ENCODE measurements around the gene DNASE1L1.

Gene DNASE1L1

DNA sequence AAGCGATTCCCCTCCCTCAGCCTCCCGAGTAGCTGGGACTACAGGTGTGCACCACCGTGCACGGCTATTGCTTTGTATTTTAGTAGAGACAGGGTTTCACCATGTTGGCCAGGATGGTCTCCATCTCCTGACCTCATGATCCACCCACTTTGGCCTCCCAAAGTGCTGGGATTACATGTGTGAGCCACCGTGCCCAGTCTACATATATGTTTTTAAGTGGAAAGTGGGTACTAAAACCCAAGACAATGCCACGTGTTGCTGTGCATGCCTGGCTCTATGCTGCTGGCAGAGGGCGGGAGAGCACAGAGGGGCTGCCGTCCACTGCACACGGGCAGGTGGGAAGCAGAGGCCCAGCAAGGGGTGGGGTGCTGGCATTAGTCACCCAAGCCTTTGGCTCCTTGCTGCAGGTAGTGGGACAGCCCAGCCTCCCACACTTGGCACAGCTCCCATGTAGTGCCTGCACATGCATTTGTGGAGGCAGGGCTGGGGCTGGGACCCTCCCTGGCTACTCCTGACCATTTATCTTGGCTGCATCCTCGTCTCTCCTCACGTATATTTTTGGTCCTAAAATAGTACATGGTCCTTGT, 26.5 kb downstream of the DNASE1L1 start:
- no peak for DNase-seq

DNA sequence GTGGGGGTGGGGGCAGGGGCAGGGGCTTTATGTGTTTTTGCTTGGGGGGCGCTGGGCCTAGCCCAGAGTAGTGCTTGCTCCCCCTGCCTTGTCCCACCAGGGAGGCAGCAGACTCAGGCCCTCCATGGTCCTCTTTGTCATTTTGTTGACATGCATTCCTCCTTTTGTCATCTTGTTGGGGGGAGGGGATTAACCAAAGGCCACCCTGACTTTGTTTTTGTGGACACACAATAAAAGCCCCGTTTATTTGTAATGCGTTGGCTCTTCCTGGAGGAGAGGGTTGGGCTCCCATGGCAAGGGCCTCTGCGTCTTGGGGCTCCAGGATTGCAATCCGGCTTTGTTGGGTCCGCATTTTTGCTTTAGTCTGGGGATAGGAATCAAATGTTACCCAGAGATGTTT, 27.8 kb downstream of the DNASE1L1 start:
- no peak for DNase-seq

DNA sequence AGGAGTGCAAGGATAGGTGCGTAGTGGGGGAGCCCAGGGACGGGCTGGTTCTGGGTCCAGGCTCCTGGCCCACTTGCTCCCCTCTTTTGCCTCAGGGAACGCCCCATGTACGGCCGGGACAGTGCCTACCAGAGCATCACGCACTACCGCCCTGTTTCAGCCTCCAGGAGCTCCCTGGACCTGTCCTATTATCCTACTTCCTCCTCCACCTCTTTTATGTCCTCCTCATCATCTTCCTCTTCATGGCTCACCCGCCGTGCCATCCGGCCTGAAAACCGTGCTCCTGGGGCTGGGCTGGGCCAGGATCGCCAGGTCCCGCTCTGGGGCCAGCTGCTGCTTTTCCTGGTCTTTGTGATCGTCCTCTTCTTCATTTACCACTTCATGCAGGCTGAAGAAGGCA, 28.3 kb downstream of the DNASE1L1 start:
- no peak for DNase-seq

- no peak for DNase-seq
Measured at GRCh38 chrX:154380153-154380552, 28.9 kb downstream of the DNASE1L1 start.

DNA sequence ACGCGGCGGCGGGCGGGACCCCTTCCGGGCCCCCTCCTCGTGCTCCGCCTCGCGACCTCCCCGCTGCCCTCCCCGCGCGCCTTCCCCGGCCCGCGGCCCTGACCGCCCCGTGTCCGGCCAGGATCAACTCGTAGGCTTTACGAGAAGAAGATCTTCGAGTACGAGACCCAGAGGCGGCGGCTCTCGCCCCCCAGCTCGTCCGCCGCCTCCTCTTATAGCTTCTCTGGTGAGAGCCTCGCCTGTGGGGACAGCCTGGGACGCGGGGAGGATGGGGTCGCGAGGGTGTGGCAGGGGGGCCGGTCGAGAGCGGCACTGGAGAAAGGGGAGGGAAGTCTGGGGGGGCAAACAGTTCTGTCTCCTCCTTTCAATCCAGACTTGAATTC, 29.5 kb downstream of the DNASE1L1 start:
- no peak for DNase-seq

GRCh38 chrX:154378799-154379568, 30.1 kb downstream of the DNASE1L1 start, which contains the start of gene EMD:
EMD (plus strand) TSS chrX:154379295; CDS start chrX:154379485, 190 bp downstream.
- DNase-seq: peak; percentile 92 to 99 (median 94)

DNA sequence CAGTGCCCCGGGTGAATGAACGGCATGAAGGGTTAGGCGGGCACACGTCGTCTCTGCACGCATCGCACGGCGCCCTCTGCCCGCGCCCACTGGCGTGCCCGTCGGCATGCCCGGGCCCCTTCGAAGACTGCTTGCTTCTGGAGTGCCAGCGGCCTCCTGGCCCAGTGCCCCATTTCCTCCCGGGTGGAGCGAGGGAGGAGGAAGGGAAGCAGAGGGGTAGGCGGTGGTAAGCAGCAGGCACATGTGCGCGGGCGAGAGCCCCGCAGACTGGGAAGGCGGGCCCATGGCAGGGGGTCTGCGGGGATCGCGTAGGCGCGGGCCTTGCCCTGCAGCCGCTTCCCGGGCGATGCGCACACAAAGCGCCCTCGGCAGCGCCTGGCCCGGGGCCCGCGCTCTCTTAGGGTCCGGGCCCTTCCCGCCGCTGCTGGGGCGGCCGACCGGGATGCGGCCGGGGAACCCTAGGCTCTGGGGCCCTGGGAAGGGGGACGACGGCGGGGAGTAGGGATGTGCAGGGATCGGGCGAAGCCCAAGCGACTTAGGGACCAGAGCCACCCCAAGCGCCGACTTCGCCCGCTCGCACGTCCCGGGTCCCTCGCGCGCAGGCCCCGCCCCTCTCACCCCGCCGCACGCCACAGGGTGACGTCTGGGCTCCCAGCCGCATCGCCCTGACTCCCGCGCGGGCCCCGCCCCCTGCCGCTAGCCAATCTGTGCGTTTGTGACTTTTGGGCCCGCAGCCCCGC, 30.8 kb downstream of the DNASE1L1 start:
- peak in 2 of 5 donors; percentile 27 to 40 for DNase-seq

GRCh38 chrX:154376774-154377173, 32.3 kb downstream of the DNASE1L1 start:
- no peak for DNase-seq

- DNase-seq: no peak
Measured at GRCh38 chrX:154375156-154375504, 33.9 kb downstream of the DNASE1L1 start.

DNA sequence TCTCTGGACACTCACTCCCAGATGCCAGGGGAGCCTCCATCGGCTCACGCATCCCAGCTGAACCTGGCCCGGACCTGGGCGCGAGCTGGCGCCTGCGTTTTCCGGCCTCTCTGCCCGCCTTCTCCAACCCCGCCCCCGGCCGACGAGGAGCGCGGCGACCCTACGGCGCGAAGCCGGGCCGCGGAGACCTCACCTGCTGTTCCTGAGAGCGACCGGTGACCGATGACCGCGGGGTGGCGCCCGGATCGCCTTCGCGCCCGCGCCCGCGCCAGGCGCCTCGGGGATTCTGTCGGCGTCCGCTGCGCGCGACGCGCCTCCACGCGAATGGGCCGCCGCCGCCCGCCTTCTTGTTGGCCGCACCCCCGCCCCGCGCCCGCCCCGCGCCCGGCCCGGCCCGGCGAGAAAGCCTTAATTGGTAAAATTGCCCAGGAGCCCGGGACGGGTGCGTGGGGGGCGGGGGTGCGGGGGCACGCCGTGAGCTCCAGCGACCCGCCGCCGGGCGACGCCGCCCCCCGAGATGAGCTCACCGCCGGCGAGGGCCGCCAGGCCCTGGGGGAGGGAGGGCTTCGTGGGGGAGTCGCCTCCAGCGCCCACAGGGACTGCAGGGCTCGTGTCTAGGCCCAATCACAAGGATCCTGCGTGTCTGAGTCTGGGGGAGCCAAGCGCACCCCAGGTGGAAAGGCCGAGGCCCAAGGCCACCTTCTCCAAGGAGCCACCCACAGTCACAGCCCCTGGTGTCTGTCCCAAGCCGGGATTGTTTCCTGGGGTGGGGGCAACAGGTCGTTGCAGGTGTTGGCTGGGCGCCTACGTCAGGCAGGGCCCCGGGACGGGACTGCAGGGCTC, 34.5 kb downstream of the DNASE1L1 start, which contains the start of gene FLNA:
TSS of gene FLNA (minus strand) at position 322 of the 843 bp plus-strand sequence. CDS start 3,389 bp downstream, outside the sequence.
- DNase-seq: peak in 1 of 5 donors; percentile 31

DNA sequence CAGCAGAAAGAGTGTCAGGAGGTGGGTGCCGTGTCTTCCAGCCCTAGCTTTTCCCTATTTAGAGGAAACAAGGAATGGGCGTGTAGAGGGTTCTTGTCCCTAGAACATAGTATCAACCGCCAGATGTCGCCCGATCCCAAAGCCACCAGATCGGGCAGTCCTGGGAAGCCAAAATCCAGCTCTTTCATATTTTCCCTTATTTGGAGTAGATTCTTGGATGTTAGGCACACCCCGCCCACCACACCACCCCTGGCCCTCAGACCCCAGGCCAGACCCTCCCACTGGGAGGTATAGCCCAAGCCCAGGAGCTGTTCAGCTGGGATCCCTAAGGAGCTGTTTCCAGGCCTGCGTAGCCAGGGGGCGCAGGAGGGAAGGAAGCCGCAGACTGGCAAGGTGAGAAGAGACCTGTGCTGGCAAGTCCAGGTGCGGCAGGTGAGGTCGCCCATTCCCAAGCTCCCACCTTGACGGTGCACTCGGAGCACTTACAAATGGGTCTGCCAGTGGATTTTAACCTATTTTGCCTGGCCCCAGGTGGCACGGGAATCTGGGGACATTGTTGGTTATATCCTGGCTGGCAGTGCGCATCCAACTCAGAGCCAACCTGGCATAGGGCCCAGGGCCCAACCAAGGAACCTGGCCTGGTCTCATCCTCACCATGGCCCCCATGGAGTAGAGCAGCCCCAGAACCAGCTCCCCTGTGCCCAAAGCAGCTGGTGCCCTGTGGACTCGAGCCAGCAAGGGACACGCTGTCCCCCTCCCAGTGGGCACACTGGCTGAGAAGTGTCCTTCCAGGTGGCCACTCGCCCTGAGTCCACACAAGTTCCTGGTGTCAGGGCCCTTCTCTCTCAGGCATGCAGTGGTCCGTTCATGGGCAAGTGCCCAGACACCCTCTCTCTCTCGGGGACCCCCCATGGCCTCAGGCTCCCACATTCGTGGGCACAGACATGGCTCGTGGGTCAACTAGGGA, 35.4 kb downstream of the DNASE1L1 start:
- no peak for DNase-seq

DNA sequence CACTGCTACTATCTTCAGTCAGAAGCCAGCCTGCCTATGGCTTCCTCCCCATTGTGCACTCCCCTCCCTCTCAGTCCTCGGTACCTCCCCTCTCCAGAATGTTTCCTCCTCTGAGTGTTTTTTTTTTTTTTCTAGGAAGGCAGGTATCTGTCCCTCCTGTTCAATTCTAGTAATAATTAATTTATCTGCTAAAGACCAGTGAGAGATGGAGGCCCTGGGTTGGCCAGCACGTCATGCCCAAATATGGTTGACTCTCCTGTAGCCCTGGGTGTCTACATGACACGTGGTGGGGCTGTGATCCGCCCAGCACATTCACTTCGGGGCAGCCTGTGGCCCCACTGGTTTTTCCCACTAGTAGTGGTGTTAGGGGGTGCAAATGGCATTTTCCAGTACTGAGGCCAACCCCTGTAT, 36.4 kb downstream of the DNASE1L1 start:
- DNase-seq: peak in 1 of 5 donors; percentile 55

DNA sequence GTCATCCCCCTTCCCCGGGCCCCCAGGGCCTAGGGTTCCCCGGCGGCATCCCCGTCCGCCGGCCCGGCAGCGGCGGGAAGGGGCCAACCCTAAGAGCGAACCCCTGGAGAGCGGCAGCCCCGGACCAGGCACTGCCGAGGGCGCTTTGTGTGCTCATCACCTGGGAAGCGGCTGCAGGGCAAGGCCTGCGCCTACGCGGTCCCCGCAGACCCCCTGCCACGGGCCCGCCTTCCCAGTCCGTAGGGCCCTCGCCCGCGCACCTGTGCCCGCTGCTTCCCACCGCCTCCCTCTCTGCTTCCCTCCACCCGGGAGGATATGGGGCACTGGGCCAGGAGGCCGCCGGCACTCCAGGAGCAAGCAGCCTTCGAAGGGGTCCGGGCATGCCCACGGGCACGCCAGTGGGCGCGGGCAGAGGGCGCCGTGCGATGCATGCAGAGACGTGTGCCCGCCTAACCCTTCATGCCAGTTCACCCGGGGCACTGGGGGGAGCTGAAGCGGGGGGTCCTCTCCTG, 37.2 kb downstream of the DNASE1L1 start:
- no peak for DNase-seq

- DNase-seq: peak; percentile 84 to 95 (median 88)
Measured at GRCh38 chrX:154371017-154371788, 37.9 kb downstream of the DNASE1L1 start.

GRCh38 chrX:154370300-154371016, 38.6 kb downstream of the DNASE1L1 start:
- DNase-seq: no peak

DNA sequence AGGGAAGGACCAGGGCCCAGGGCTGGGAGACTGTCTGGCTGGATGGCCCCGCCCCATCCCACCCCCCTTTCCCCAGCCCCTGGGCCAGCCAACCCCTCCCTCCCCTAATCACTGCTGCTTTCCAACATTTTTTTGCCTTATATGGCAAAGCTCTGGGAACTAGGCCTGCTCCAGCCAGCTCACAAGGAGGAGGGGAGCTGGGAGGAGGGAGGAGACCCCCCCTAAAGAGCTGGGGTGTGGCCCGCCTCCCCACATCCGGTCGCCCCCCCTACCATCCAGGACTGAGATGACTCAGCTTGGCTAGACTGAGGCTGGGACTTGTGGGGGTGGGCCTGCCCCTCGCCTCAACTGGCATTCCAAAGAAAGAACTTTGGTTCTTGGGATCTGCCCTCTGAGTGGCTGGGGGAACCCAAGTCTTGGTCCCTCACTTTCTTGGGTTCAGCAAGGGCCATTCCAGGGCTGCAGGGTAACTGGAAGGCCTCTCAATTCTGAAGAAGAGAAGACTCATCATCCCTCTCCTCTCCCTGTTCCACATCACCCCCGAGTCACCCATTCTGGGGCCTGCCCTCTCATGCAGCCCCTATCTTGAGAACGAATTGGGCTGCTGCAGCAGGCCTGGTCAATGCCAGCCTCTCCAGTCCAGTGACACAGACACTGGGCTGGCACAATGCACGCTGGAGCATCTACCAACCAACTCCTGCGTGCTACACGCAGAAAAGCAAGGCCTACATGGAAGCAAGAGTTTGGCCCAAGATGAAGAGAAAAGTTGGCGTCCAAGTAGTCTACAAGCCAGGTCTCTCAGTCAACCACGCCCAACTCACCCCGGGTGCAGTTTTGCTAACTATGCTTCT, 39.4 kb downstream of the DNASE1L1 start:
- peak; percentile 57 to 79 (median 64) for DNase-seq

GRCh38 chrX:154368630-154369448, 40.2 kb downstream of the DNASE1L1 start:
- peak; percentile 79 to 98 (median 82) for DNase-seq
